GM12892 (cell line): ENCODE results near the gene PRKAB1.

Experiments
- POLR2A ChIP-seq: IDR thresholded peaks from 2 replicates; pipeline ENCODE4 v1.6.1; 2011; ENCODE audit warnings: low read depth, low read length, control low read depth
- TAF1 ChIP-seq: IDR thresholded peaks from 2 replicates; pipeline ENCODE4 v1.6.1; 2011; ENCODE audit warnings: low read depth, mild to moderate bottlenecking, control low read depth, low read length, borderline replicate concordance

DNA sequence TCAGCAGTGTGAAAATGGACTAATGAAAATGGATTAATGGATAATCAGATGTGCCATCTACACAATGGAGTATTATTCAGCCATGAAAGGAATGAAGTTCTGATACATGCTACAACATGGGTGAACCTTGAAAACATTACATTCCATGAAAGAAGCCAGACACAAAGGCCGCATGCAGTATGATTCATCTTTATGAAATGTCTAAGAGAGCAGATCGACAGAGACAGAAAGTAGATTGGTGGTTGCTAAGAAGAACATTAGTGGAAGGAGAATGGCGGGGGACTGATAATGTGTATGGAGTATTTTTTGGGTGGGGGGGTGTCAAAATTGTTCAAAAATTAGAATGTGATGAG is 47.3 kb downstream of the PRKAB1 start:
- TF ChIP-seq POLR2A (no peak), TAF1 (no peak)
